Right ventricle myocardium superior (tissue), 1 donor: ENCODE results near the gene APBB1. TPM values are rescaled to one million over a fixed set of nuclear protein-coding genes. Genes with fewer than 3 reads are reported as not detected.
A peak's percentile ranks its signal among the peaks of the same experiment; 100 is the strongest.
"Not testable (repeated sequence)": the region's sequence is repeated elsewhere in the genome, so short reads cannot be mapped to it uniquely, and the experiment has no call there.

ENCODE experiments used
- ATAC-seq: fragments of 200-7000 bp; cut with Tn5 transposase; one replicate; pipeline ENCODE4 v1.9.1; 2020; ENCODE audit warnings: mild to moderate bottlenecking; ENCODE audit not compliant: poor library complexity
- DNase-seq: peaks from one replicate; pipeline ENCODE4 v3.0.0-alpha.2; 2020
- intact Hi-C: fragments of 100-400 bp; cut with DNase I; formaldehyde crosslinking; loops from one replicate; pipeline ENCODE4 v1.11.2; 2022
- total RNA-seq: library from RNA; stranded (reverse); fragmentation: NEBNext Ultra II Directional; extraction: Animal tissue kit (Norgen Biotek cat#: 25700); gene quantifications from one replicate; pipeline ENCODE4 v1.2.1, GENCODE V29; 2021
- donor health status: DM: no; HTN: yes; CAD: no; lungs with severe emphysema.

APBB1 gene
- total RNA-seq, 1 donor from 2014 or later, result 75.8 TPM

DNA sequence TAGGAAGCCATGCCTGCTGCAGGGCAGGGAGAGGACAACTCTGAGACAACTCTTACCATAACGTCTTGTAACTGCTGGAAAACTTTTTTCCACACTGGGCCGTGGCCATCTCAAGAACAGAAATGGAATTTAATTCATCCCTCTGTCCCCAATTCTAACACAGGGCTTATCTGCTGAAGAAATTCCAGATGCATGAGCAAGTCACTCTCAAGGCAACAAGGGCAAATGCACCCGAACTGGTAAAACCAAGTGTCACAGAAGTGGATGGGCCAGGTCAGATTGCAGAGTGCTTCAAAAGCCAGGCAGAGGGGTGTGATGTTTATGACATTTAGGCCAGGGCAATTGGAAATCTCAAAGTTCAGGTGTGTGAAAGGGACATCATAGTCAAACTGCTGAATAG lies 21.3 kb downstream of the APBB1 start:
- ATAC-seq, result no peak
- intact Hi-C loops, result no loop called here
- DNase-seq, result no peak

DNA sequence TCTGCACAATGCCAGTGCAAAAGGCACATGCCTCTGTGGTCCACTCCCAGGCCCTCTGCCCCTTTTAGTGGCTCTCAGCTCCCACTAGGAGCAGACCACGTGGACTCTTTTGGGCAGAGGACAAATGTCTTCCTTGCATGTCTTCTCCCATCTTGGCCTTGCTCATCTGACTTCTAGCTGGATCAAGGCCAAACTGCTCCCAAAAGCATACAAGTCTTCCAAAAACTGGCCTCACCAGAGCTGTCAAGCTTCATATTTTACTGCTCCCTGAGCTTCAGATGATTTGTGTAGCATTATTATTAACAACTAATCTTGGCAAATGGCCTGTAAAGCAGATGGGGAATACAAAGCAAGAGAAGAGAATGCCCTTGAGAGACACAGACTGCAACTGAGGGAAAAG lies 21.7 kb downstream of the APBB1 start:
- ATAC-seq (no peak), DNase-seq (no peak)
- intact Hi-C loops, result no loop called here

DNA sequence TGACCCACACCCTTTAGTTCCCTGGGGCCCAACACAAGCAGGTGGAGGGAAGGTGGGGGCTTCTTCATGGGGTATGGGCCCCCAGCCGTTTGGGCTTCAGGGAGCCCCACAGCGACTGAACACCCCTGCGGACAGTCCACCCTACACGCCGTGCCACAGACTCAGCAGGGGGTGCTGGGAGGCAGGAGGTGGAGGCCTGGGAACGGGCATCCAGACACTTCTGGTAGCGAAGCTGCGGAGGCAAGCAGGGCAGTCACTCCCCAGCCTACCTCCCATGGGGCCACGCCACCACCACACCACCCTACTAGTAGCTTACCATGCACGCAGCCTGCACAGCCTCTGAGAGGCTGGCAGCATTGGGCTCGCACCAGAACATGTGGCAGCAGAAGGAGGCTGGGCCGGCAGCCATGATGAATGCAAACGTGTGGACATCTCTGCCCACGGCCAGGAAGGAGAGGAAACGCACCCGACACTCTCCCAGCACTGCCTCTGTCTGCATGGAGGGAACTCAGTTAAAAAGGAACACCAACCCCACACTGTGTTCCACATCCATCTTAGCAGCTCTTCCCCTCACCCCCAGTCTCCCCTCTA lies 23.3 kb downstream of the APBB1 start:
- intact Hi-C loops, result no loop called here
- ATAC-seq, result no peak
- no peak for DNase-seq

DNA sequence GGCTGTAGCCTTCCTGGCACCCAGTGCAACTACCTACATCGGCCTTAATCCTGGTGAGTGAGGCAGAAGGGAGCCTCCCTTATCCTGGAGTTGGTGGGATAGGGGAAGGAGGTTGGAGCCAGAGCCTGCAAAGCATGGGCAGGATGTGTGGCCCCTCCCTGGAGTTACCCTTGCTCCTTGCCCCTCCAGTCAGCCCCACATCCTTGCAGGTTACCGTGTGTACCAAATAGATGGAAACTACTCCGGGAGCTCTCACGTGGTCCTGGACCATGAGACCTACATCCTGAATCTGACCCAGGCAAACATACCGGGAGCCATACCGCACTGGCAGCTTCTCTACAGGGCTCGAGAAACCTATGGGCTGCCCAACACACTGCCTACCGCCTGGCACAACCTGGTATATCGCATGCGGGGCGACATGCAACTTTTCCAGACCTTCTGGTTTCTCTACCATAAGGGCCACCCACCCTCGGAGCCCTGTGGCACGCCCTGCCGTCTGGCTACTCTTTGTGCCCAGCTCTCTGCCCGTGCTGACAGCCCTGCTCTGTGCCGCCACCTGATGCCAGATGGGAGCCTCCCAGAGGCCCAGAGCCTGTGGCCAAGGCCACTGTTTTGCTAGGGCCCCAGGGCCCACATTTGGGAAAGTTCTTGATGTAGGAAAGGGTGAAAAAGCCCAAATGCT lies 24.8 kb downstream of the APBB1 start:
- ATAC-seq (no peak), DNase-seq (no peak)
- intact Hi-C loops, result no loop called here

DNA sequence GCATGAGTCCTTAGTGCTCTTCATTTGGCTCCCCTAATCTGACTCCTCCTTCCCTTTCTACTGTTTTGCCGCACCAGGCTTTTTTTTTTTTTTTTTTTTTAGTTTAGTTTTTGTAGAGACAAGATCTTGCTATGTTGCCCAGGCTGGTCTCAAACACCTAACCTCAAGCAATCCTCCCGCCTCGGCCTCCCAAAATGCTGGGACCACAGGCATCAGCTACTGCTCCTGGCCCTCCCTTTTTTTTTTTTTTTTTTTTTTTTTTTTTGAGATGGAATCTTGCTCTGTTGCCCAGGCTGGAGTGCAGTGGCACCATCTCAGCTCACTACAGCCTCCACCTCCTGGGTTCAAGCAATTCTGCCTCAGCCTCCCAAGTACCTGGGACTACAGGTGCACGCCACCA lies 26.6 kb downstream of the APBB1 start:
- ATAC-seq, intact Hi-C loops, DNase-seq: not testable (repeated sequence)

DNA sequence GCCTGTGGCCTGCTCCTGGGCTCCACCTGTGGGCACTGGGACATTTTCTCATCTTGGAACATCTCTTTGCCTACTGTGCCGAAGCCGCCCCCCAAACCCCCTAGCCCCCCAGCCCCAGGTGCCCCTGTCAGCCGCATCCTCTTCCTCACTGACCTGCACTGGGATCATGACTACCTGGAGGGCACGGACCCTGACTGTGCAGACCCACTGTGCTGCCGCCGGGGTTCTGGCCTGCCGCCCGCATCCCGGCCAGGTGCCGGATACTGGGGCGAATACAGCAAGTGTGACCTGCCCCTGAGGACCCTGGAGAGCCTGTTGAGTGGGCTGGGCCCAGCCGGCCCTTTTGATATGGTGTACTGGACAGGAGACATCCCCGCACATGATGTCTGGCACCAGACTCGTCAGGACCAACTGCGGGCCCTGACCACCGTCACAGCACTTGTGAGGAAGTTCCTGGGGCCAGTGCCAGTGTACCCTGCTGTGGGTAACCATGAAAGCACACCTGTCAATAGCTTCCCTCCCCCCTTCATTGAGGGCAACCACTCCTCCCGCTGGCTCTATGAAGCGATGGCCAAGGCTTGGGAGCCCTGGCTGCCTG lies 27.3 kb downstream of the APBB1 start:
- ATAC-seq (no peak), DNase-seq (no peak)
- intact Hi-C loops, result no loop called here

DNA sequence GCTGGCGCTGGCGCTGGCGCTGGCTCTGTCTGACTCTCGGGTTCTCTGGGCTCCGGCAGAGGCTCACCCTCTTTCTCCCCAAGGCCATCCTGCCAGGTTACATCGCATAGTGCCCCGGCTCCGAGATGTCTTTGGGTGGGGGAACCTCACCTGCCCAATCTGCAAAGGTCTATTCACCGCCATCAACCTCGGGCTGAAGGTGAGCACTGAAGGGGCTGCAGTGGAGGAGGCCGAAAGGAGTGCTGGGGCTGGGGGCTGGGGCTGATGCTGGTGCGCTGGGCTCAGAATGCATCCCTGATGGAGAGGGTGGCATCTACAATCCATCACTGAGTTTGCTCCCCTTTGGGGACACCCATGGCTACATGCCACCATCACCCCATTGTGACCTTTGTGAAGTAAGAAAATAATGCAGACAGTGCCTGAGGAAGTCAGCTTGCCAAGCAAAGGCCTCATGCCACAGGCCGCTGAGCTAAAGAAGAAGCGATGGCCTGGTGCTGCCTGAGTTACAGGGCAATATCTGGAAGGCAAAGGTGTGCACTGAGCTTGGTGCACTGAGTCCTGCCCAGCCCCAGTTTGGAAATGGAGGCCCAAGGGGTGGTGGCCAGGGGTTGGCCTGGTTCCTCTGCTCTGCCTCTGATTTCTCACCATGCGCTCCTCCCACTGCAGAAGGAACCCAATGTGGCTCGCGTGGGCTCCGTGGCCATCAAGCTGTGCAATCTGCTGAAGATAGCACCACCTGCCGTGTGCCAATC lies 28.0 kb downstream of the APBB1 start:
- intact Hi-C loops, result no loop called here
- ATAC-seq, result no peak
- no peak for DNase-seq

DNA sequence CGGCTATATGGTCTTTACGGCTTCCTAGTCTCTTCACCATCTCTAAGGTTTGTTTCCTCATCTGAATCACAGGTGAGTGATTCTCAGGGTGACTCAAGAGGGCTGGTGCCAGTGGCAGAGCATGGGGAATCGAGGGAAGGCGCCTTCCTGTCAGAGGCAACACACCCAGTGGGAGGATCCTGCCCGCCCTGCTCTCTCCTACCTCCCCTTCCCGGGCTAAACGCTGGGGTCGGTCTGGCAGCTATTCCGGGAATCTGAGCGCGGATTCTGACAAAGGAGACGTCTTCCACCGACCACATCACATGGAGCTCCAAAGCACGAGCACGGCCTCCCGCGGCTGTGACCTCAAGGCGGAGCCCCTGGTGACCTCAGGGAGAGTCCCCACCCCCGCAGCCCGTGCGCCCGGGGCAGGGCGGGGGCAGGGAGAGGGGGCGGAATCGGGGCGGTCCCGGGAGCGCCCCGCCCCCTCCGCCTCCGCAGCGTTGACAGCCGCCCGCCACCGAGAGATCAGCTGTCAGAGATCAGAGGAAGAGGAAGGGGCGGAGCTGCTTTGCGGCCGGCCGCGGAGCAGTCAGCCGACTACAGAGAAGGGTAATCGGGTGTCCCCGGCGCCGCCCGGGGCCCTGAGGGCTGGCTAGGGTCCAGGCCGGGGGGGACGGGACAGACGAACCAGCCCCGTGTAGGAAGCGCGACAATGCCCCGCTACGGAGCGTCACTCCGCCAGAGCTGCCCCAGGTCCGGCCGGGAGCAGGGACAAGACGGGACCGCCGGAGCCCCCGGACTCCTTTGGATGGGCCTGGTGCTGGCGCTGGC lies 28.8 kb downstream of the APBB1 start, which contains the start of gene SMPD1:
TSS of gene SMPD1 (plus strand) at position 570 of the 813 bp plus-strand sequence. CDS start at position 695, 125 bp downstream.
- intact Hi-C loops, result loop anchor here (5.0 kb wide), 1 partner anchor 32 kb away; no protein-coding TSS in a partner anchor

DNA sequence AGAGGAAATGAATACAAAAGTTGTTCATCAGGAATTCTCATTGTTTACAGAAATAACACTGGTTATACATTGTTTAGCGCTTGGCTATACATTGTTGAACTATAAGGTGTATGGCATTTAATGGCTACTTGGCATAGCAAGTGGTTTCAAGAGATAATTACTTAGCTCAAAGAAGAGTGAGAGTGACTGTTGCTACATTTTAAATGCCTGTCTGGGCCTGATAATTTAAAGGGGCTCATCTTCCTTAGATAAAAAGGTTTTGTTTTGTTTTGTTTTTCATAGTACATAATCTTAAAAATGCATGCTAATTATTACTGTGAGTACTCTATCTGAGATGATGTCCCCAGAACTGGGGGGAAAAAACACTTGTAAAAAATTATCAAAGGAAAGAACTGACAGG lies 30.1 kb downstream of the APBB1 start:
- ATAC-seq (no peak), DNase-seq (no peak)
- intact Hi-C loops, result loop anchor here (5.0 kb wide), 1 partner anchor 34 kb away; no protein-coding TSS in a partner anchor

More for the DNA sequence above, 28.8 kb downstream of the APBB1 start, which contains the start of gene SMPD1:
- DNase-seq (peak; percentile 97), ATAC-seq (peak; percentile 98)

DNA sequence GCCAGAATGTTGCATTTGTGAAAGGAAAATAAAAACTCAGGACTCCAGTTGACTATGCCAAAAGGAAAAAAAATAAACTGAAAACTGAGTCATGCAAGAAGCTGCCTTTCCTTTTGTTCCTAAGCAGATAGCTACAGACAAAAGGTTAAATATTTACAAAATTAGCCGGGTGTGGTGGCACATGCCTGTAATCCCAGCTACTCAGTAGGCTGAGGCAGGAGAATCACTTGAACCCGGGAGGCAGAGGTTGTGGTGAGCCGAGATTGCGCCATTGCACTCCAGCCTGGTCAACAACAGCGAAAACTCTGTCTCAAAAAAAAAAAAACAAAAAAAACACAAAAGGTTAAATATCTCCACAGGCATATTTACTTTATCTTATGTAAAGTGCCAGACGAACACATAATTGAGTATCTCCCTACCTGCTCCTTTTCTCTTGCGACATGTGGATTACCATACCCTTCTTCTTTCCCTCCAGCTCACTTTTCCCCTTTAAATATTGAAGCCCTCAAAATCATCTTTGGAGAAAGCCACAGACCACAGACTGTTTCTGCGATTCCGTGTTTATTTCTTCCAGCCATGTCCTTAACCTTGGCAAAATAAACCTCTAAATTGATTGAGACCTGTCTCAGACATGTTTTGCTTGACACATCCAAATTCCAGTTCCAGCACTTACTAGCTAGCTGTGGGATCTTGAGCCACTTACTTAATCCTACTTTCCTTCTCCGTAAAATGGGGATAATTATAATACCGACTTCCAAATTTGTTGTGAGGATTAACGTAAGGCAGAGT lies 30.9 kb downstream of the APBB1 start:
- ATAC-seq (no peak), DNase-seq (no peak)
- intact Hi-C loops, result loop anchor here (5.0 kb wide), 1 partner anchor 34 kb away; no protein-coding TSS in a partner anchor

DNA sequence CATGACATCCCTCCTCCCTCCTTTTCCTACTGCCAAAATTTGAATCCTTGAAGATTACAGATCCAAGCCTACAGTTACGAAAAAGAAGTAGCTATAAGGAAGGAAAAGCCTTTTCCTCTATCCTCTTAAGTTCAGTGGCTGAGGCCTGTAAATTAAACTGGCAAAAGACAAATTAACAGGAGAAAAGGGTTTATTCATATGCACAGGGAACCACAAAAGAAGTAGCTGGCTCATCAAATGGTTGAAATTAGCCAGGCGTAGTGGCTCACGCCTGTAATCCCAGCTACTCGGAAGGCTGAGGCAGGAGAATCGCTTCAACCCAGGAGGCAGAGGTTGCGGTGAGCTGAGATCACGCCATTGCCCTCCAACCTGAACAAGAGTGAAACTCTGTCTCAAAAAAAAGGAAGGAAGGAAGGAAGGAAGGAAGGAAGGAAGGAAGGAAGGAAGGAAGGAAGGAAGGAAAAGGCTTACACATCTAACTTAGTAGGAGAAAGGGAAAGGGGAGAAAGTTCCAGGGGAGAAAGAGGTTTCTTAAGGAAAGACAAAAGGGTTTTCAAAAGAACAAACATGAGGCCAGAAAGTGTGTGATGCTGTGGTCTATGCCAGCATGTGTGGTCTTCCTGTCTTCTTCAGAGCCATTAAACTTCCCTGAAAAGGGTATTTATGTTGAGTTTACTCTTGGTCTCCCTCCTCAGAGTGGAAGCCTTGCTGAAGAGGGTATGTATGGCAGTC lies 33.7 kb downstream of the APBB1 start:
- intact Hi-C loops, result loop anchor here (5.0 kb wide), 1 partner anchor 37 kb away; no protein-coding TSS in a partner anchor
- no peak for ATAC-seq
- DNase-seq, result no peak

DNA sequence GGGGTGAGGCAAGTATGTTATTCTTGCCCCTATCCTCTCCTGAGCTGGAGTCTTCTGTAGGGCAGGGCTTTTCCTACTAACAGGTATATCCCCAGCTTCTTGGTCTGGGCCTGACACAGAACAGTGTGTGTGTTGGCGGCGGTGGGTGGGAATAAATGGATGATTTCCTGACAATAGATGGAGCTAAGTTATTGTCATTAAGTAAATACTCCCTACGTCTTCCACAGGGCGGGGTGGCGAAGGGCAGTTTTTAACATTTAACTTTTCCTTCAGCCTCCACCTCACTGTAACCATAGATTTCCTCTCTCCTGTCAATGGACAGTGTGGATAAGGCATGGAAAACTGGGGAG lies 40.3 kb downstream of the APBB1 start:
- intact Hi-C loops, result loop anchor here (5.0 to 10.0 kb wide), 2 partner anchors 129 to 326 kb away; no protein-coding TSS in a partner anchor
- no peak for DNase-seq
- peak; percentile 13 for ATAC-seq

DNA sequence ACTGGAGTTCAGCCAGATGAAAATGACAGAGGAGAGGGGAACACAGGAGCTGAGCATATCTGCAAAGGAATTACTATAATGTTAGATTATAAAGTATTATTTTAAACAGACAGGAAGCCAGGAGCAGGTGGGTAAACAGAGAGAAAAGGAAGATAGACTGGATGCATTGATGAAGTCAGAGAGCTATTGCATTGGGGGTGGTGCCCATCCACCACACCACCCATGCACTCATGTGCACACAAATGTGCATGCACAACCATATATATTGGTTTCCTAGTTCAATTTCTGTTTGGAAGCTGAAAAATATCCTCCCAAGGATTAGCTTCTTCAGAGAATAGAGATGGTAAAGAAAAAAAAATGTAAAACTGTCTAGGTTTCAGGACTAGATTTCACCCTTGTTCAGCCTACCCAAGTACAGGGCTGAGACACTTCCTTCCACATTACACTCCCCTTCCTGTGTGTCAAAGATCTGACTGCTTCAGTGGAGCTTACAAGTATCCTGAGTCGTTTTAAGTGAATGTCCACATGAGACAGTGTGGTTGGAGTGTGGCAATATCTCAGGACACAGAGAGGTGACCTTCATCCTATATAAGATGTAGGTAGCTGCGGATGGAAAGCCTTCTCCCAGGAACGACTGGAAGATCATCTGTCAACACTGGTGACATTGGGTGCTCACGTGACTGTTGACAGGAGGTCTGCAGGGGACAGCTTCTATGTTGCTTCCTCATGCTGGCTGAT lies 40.8 kb downstream of the APBB1 start:
- no peak for DNase-seq
- intact Hi-C loops, result loop anchor here (5.0 to 10.0 kb wide), 2 partner anchors 129 to 327 kb away; no protein-coding TSS in a partner anchor
- ATAC-seq, result peak; percentile 49

DNA sequence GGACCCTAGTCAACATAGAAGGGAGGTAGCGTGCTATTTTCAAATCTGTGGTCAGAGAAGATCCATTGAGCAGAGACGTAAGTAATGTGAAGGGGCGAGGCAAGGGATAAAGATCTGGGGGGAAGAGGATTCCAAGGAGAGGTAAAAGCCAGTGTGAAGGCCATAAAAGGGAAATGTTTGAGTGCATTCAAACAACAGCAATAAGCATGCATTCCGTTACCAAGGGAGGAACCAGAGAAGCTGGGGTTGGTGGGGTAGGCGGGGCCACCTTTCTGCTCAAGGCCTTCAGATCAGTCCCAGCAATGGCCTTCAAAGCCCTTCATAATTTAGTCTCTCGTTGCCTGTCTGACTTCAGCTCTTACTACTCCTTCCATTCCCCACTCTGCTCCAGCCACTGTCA lies 47.1 kb downstream of the APBB1 start:
- DNase-seq, result no peak
- intact Hi-C loops, result loop anchor here (10.0 kb wide), 1 partner anchor 333 kb away; no protein-coding TSS in a partner anchor
- ATAC-seq, result no peak

DNA sequence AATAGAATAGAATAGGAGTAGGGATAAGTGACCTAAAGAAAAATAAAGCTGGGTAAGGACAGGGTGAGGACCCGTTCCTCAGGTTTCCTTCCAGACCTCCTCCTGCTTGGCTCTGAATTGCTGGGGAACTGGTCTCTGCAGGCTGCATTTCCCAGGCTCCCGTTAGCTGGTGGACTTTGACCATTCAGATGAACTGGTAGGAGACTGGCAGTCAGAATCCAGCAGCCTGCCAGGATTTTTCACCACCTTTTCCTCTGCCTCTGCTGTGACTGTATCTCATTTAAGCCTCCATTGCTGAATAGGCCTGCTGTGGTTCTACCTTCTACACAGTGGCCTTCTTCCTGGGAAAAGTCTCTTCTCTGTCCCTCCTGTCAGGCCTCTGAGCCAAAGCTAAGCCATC lies 53.2 kb downstream of the APBB1 start:
- no peak for ATAC-seq
- intact Hi-C loops, result loop anchor here (10.0 kb wide), 1 partner anchor 111 kb away; the partner anchor contains the start of gene CCKBR
- DNase-seq, result no peak
